ENCODE results near the gene SIRT3.

SIRT3 gene

DNA sequence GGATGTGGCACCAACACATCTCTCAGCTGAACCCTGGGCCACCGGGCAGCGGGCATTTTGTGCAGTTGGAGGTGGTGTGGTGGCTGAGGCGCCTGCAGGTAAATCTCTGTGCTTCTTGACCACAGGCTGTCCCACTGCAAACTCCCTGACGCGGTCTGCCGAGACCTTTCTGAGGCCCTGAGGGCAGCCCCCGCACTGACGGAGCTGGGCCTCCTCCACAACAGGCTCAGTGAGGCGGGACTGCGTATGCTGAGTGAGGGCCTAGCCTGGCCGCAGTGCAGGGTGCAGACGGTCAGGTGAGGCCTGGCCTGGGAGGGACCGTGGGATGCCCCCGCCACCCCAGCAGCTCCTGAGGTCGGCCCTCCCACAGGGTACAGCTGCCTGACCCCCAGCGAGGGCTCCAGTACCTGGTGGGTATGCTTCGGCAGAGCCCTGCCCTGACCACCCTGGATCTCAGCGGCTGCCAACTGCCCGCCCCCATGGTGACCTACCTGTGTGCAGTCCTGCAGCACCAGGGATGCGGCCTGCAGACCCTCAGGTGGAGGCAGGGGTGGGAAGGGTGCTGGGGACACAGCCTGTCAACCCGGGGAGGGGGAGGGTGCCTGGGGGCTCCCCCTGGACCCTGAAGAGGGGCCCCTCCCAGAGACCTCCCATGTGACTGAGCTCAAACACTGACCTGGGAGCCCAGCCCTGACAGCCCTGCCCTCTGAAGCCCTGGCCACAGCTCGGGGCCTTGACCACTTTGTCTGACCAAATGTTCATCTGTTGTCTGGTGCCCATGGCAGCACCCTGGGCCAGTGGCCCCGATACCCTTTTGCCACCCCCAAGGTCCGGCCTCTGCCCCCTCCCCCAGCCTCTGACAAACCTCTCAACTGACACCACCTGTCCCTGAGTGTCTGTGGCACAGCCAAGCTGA is 48.2 kb upstream of the SIRT3 start:
- H3K4me1 ChIP-seq (ENCODE audit: control insufficient read depth, insufficient read depth, low read length) = no peaks in the 10 kb centered on the region
- TF ChIP-seq ZNF521 (tag by site-specific recombination; IDR thresholded peaks at IDR 0.05) = no peak
- TF ChIP-seq ZBTB7A (tag by site-specific recombination; IDR thresholded peaks at IDR 0.05; ENCODE audit: low read depth) = no peak
- TF ChIP-seq GLIS1 (tag by site-specific recombination; IDR thresholded peaks at IDR 0.05) = peak; percentile 15; the same call in 1 of the 2 replicates
- peak; percentile 21; the same call in 1 of the 2 replicates for TF ChIP-seq GLIS2 (tag by site-specific recombination; IDR thresholded peaks at IDR 0.05)
- TF ChIP-seq, protein P1, sequence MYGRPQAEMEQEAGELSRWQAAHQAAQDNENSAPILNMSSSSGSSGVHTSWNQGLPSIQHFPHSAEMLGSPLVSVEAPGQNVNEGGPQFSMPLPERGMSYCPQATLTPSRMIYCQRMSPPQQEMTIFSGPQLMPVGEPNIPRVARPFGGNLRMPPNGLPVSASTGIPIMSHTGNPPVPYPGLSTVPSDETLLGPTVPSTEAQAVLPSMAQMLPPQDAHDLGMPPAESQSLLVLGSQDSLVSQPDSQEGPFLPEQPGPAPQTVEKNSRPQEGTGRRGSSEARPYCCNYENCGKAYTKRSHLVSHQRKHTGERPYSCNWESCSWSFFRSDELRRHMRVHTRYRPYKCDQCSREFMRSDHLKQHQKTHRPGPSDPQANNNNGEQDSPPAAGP (tag by site-specific recombination; IDR thresholded peaks at IDR 0.05) = no peak
- H3K36me3 ChIP-seq (ENCODE audit: control insufficient read depth in 2 of 2, insufficient read depth in 1 of 2, low read length in 2 of 2) = no peaks in the 10 kb centered on the region
- no peaks in the 10 kb centered on the region for H3K9me3 ChIP-seq (ENCODE audit: control insufficient read depth, insufficient read depth, low read depth, low read length)
- ChIA-PET CTCF (interaction anchor here (0.7 to 1.8 kb wide), 2 partner anchors 21 to 39 kb away, joined by 5 read pairs; no protein-coding TSS in a partner anchor), POLR2A (no interaction called here)
- H3K27ac ChIP-seq (ENCODE audit: extremely low read depth, low read depth, low read length) = no peak overlapping the region
- H3K4me3 ChIP-seq (ENCODE audit: low read depth, low read length) = no peak overlapping the region

DNA sequence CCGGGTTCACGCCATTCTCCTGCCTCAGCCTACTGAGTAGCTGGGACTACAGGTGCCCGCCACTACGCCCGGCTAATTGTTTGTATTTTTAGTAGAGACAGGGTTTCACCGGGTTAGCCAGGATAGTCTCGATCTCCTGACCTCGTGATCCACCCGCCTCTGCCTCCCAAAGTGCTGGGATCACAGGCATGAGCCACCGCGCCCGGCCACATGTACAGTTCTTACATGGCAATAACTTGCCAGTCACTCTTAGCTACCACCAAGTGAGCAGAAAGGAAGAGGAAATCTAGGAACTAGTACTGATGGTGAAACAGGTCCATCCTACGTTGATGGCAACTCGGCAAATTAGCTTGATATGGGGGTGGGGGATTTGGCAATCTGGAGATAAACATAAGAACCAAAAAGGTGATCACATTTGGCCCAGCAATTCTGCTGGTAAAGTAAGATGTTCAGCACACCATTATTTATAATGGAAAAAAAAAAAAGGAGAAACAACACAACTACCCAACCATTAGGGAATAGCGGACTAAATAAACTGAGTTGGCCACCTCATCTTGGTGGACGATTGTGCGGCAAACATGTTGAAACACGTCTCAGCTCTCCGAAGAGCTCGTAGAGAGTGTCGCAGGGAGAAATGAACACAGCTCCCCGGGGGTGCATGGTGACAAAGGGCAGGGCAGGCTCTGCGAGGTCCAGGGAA is 47.4 kb upstream of the SIRT3 start:
- 0 out of 2 replicates have a peak, but pooled peaks have one; percentile 14 for TF ChIP-seq ZNF600 (tag by site-specific recombination; IDR thresholded peaks at IDR 0.05)
- TF ChIP-seq, protein P2, sequence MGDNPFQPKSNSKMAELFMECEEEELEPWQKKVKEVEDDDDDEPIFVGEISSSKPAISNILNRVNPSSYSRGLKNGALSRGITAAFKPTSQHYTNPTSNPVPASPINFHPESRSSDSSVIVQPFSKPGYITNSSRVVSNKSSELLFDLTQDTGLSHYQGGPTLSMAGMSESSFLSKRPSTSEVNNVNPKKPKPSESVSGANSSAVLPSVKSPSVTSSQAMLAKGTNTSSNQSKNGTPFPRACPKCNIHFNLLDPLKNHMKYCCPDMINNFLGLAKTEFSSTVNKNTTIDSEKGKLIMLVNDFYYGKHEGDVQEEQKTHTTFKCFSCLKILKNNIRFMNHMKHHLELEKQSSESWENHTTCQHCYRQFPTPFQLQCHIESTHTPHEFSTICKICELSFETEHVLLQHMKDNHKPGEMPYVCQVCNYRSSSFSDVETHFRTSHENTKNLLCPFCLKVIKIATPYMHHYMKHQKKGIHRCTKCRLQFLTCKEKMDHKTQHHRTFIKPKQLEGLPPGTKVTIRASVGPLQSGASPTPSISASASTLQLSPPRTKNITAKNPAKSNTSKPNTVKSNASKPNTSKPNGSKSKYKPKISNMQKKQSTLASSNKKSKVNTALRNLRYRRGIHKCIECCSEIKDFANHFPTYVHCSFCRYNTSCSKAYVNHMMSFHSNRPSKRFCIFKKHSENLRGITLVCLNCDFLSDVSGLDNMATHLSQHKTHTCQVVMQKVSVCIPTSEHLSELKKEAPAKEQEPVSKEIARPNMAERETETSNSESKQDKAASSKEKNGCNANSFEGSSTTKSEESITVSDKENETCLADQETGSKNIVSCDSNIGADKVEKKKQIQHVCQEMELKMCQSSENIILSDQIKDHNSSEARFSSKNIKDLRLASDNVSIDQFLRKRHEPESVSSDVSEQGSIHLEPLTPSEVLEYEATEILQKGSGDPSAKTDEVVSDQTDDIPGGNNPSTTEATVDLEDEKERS (tag by site-specific recombination; IDR thresholded peaks at IDR 0.05) = no peak
- TF ChIP-seq, protein P3, sequence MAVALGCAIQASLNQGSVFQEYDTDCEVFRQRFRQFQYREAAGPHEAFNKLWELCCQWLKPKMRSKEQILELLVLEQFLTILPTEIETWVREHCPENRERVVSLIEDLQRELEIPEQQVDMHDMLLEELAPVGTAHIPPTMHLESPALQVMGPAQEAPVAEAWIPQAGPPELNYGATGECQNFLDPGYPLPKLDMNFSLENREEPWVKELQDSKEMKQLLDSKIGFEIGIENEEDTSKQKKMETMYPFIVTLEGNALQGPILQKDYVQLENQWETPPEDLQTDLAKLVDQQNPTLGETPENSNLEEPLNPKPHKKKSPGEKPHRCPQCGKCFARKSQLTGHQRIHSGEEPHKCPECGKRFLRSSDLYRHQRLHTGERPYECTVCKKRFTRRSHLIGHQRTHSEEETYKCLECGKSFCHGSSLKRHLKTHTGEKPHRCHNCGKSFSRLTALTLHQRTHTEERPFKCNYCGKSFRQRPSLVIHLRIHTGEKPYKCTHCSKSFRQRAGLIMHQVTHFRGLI (tag by site-specific recombination; IDR thresholded peaks at IDR 0.05) = peak; percentile 20; the same call in 1 of the 2 replicates
- 0 out of 2 replicates have a peak, but pooled peaks have one; percentile 44 for TF ChIP-seq TRIM28 (IDR thresholded peaks at IDR 0.05; ENCODE audit: borderline replicate concordance, low read length)
- peak; percentile 55 for TF ChIP-seq SETDB1 (IDR thresholded peaks at IDR 0.05; ENCODE audit: insufficient read length, low read length)
- TF ChIP-seq, protein P4, sequence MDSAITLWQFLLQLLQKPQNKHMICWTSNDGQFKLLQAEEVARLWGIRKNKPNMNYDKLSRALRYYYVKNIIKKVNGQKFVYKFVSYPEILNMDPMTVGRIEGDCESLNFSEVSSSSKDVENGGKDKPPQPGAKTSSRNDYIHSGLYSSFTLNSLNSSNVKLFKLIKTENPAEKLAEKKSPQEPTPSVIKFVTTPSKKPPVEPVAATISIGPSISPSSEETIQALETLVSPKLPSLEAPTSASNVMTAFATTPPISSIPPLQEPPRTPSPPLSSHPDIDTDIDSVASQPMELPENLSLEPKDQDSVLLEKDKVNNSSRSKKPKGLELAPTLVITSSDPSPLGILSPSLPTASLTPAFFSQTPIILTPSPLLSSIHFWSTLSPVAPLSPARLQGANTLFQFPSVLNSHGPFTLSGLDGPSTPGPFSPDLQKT (IDR thresholded peaks at IDR 0.05; ENCODE audit: borderline replicate concordance, low read depth, low read length) = no peak
- no peaks in the 10 kb centered on the region for H3K4me1 ChIP-seq (ENCODE audit: control insufficient read depth, insufficient read depth, low read length)
- POLR2A ChIA-PET = no interaction called here
- CTCF ChIA-PET = interaction anchor here (0.7 to 1.8 kb wide), 3 partner anchors 22 to 435 kb away, joined by 4 to 8 read pairs (median 5); no protein-coding TSS in a partner anchor
- H3K36me3 ChIP-seq (ENCODE audit: control insufficient read depth in 2 of 2, insufficient read depth in 1 of 2, low read length in 2 of 2) = no peaks in the 10 kb centered on the region
- no peaks in the 10 kb centered on the region for H3K9me3 ChIP-seq (ENCODE audit: control insufficient read depth, insufficient read depth, low read depth, low read length)
- no peak overlapping the region for H3K27ac ChIP-seq (ENCODE audit: extremely low read depth, low read depth, low read length)
- H3K4me3 ChIP-seq (ENCODE audit: low read depth, low read length) = no peak overlapping the region
